H1 (cell line): Measurements from ENCODE around the gene IL31RA.

Experiments
- ATF2 ChIP-seq: IDR thresholded peaks from 2 replicates; pipeline ENCODE4 v1.6.1; 2012; ENCODE audit warnings: low read length, inconsistent platforms
- CTCF ChIP-seq, 3 experiments: IDR thresholded peaks; 1 replicate in 2 of 3; 2 replicates in 1 of 3; pipeline versions ENCODE4 v1.5.1 to v1.6.1; 2011; ENCODE audit warnings: low read length in 3 of 3, mild to moderate bottlenecking in 3 of 3, inconsistent platforms in 2 of 3, low read depth in 1 of 3, moderate library complexity in 1 of 3; ENCODE audit not compliant: insufficient read depth in 1 of 3; ENCODE audit errors: control extremely low read depth in 1 of 3
- GABPA ChIP-seq: IDR thresholded peaks from 2 replicates; pipeline ENCODE4 v1.6.1; 2011; ENCODE audit warnings: mild to moderate bottlenecking, low read length, moderate library complexity, borderline replicate concordance; ENCODE audit not compliant: insufficient read depth
- MAX ChIP-seq: IDR thresholded peaks from 2 replicates; pipeline ENCODE4 v1.6.1; 2012; ENCODE audit warnings: inconsistent platforms

GRCh38 chr5:55829956-55830355 is 21.2 kb upstream of the IL31RA start:
- TF ChIP-seq GABPA (no peak), CTCF (IDR thresholded peaks at IDR 0.05; ENCODE audit: control extremely low read depth in 1 of 3, insufficient read depth in 1 of 3, low read depth in 1 of 3, low read length in 3 of 3) (no peak), ATF2 (no peak), MAX (no peak)
